CD4-positive, alpha-beta T cell treated with Interferon gamma for 1 hour (primary cell): Measurements from ENCODE around the gene ZNF438.
"Not testable (repeated sequence)": the region's sequence is repeated elsewhere in the genome, so short reads cannot be mapped to it uniquely, and the experiment has no call there.

Experiments used
- DNase-seq: peaks from one replicate; pipeline ENCODE4 v3.0.0-alpha.2; 2020

Gene ZNF438

GRCh38 chr10:30931094-30931493 is 100.6 kb downstream of the ZNF438 start:
- DNase-seq, result no peak

GRCh38 chr10:30929901-30930520 is 101.7 kb downstream of the ZNF438 start:
- DNase-seq, result no peak

- not testable (repeated sequence) for DNase-seq
These were observed 102.3 kb downstream of the ZNF438 start for GRCh38 chr10:30929311-30929729.

GRCh38 chr10:30928742-30929141 is 102.9 kb downstream of the ZNF438 start:
- DNase-seq, result no peak

- no peak for DNase-seq
These were observed 113.0 kb downstream of the ZNF438 start for GRCh38 chr10:30918651-30919050.

GRCh38 chr10:30917789-30918188 is 113.9 kb downstream of the ZNF438 start:
- DNase-seq, result no peak

GRCh38 chr10:30917067-30917466 is 114.6 kb downstream of the ZNF438 start:
- no peak for DNase-seq

GRCh38 chr10:30915146-30915545 is 116.5 kb downstream of the ZNF438 start:
- no peak for DNase-seq

- no peak for DNase-seq
These were observed 120.3 kb downstream of the ZNF438 start for GRCh38 chr10:30911303-30911863.

GRCh38 chr10:30903397-30904138 is 128.1 kb downstream of the ZNF438 start:
- DNase-seq, result no peak

GRCh38 chr10:30902621-30903396 is 128.9 kb downstream of the ZNF438 start:
- DNase-seq, result no peak

- DNase-seq, result not testable (repeated sequence)
These were observed 130.2 kb downstream of the ZNF438 start for GRCh38 chr10:30901487-30901886.

GRCh38 chr10:30898964-30899363 is 132.7 kb downstream of the ZNF438 start:
- no peak for DNase-seq

- DNase-seq, result no peak
These were observed 134.1 kb downstream of the ZNF438 start for GRCh38 chr10:30897547-30897946.

GRCh38 chr10:30897048-30897447 is 134.6 kb downstream of the ZNF438 start:
- no peak for DNase-seq

GRCh38 chr10:30894221-30894620 is 137.4 kb downstream of the ZNF438 start:
- no peak for DNase-seq

- DNase-seq, result no peak
These were observed 138.5 kb downstream of the ZNF438 start for GRCh38 chr10:30893208-30893607.

- DNase-seq, result no peak
These were observed 143.8 kb downstream of the ZNF438 start for GRCh38 chr10:30887839-30888238.

GRCh38 chr10:30885423-30885822 is 146.2 kb downstream of the ZNF438 start:
- DNase-seq, result no peak

GRCh38 chr10:30883751-30884150 is 147.9 kb downstream of the ZNF438 start:
- DNase-seq, result no peak

GRCh38 chr10:30883116-30883515 is 148.5 kb downstream of the ZNF438 start:
- DNase-seq, result no peak

GRCh38 chr10:30882281-30882680 is 149.4 kb downstream of the ZNF438 start:
- no peak for DNase-seq

- DNase-seq, result no peak
These were observed 152.7 kb downstream of the ZNF438 start for GRCh38 chr10:30878920-30879319.

GRCh38 chr10:30877111-30877510 is 154.6 kb downstream of the ZNF438 start:
- no peak for DNase-seq
